ENCODE data around the gene ITGB2.

GRCh38 chr21:44929242-44929798 is 8.6 kb upstream of the ITGB2 start:
- no peak for TF ChIP-seq CTCF (IDR thresholded peaks at IDR 0.05 in 2 of 3, conservative IDR thresholded peaks at IDR 0.05 in 1 of 3; ENCODE audit: borderline replicate concordance in 1 of 3, insufficient read depth in 1 of 3, low read depth in 2 of 3, low read length in 2 of 3)
- TF ChIP-seq MAX (IDR thresholded peaks at IDR 0.05): no peak
- TF ChIP-seq POLR2AphosphoS5 (IDR thresholded peaks at IDR 0.05; ENCODE audit: low read depth, low read length): no peak
- TF ChIP-seq SIN3A (IDR thresholded peaks at IDR 0.05; ENCODE audit: low read depth): no peak
- TF ChIP-seq SP1 (IDR thresholded peaks at IDR 0.05; ENCODE audit: low read depth): no peak
- no peak for TF ChIP-seq POLR2A (IDR thresholded peaks at IDR 0.05; ENCODE audit: borderline replicate concordance, extremely low read depth, insufficient read depth, insufficient read length)
- TF ChIP-seq ZNF274 (IDR thresholded peaks at IDR 0.05; ENCODE audit: low read depth, low read length): no peak
